Measurements from ENCODE around the gene CRY1. TPM values are rescaled to one million over a fixed set of nuclear protein-coding genes. Genes with fewer than 3 reads are reported as not detected.

CRY1 gene
- polyA plus RNA-seq, 1 of the 3 experiments (the other 2 are of a cell fraction), result 4.9 TPM

GRCh38 chr12:106953352-106954250 is 139.7 kb downstream of the CRY1 start:
- H3K36me3 ChIP-seq (replicated peaks in 1 of 2; ENCODE audit: control insufficient read depth in 1 of 2, insufficient read depth in 2 of 2, low read length in 1 of 2), result no peaks in the 10 kb centered on the region
- DNase-seq, result no peak
- POLR2A ChIA-PET, result no interaction called here
- H3F3A ChIP-seq (replicated peaks; ENCODE audit: insufficient read depth), result peaks cover 6% of the 10 kb centered on the region
- no peak overlapping the region for H3K27ac ChIP-seq (ENCODE audit: low read depth in 2 of 2, low read length in 1 of 2)
- no peak overlapping the region for H3K4me3 ChIP-seq (ENCODE audit: low read depth in 2 of 2, low read length in 1 of 2)
- CTCF ChIA-PET, result interaction anchor here (1.4 to 2.0 kb wide), 3 partner anchors 11 to 596 kb away, joined by 3 to 8 read pairs (median 5); partner anchors contain the start of gene POLR3B
- no peak overlapping the region for H3K9ac ChIP-seq
- H3K9me2 ChIP-seq, result no peaks in the 10 kb centered on the region
- no peak for TF ChIP-seq MXI1 (IDR thresholded peaks at IDR 0.05; ENCODE audit: low read depth, low read length)
- no peak for TF ChIP-seq MEF2A (IDR thresholded peaks at IDR 0.05; ENCODE audit: borderline replicate concordance, low read depth)
- TF ChIP-seq ELF1 (IDR thresholded peaks at IDR 0.05), result no peak
- no peak for TF ChIP-seq RFX5 (IDR thresholded peaks at IDR 0.05; ENCODE audit: low read length)
- no peak for TF ChIP-seq RCOR1 (IDR thresholded peaks at IDR 0.05; ENCODE audit: low read length)
- no peak for TF ChIP-seq EP300 (IDR thresholded peaks at IDR 0.05; ENCODE audit: borderline replicate concordance in 1 of 2, low read depth in 1 of 2, low read length in 1 of 2)
- no peak for TF ChIP-seq TAF1 (IDR thresholded peaks at IDR 0.05; ENCODE audit: borderline replicate concordance, low read depth, low read length)
- TF ChIP-seq FOSL2 (IDR thresholded peaks at IDR 0.05; ENCODE audit: borderline replicate concordance, low read depth), result no peak
- TF ChIP-seq NRF1 (IDR thresholded peaks at IDR 0.05; ENCODE audit: low read depth, low read length), result no peak
- no peak for TF ChIP-seq FOXM1 (IDR thresholded peaks at IDR 0.05; ENCODE audit: low read depth)
- no peak for TF ChIP-seq TEAD4 (IDR thresholded peaks at IDR 0.05; ENCODE audit: borderline replicate concordance, insufficient read depth)
- no peak for TF ChIP-seq POLR2AphosphoS5 (IDR thresholded peaks at IDR 0.05; ENCODE audit: low read depth, low read length)
- no peak for TF ChIP-seq FOXJ3 (CRISPR knock-in tag; IDR thresholded peaks at IDR 0.05)
- TF ChIP-seq ZBTB33 (IDR thresholded peaks at IDR 0.05; ENCODE audit: borderline replicate concordance, low read depth), result no peak
- TF ChIP-seq, protein P1, sequence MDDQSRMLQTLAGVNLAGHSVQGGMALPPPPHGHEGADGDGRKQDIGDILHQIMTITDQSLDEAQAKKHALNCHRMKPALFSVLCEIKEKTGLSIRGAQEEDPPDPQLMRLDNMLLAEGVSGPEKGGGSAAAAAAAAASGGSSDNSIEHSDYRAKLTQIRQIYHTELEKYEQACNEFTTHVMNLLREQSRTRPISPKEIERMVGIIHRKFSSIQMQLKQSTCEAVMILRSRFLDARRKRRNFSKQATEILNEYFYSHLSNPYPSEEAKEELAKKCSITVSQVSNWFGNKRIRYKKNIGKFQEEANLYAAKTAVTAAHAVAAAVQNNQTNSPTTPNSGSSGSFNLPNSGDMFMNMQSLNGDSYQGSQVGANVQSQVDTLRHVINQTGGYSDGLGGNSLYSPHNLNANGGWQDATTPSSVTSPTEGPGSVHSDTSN (IDR thresholded peaks at IDR 0.05), result no peak
- TF ChIP-seq NFIC (IDR thresholded peaks at IDR 0.05; ENCODE audit: borderline replicate concordance), result no peak
- TF ChIP-seq, protein P2, sequence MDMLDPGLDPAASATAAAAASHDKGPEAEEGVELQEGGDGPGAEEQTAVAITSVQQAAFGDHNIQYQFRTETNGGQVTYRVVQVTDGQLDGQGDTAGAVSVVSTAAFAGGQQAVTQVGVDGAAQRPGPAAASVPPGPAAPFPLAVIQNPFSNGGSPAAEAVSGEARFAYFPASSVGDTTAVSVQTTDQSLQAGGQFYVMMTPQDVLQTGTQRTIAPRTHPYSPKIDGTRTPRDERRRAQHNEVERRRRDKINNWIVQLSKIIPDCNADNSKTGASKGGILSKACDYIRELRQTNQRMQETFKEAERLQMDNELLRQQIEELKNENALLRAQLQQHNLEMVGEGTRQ (IDR thresholded peaks at IDR 0.05; ENCODE audit: borderline replicate concordance, low read depth, low read length), result no peak
- no peak for TF ChIP-seq REST (IDR thresholded peaks at IDR 0.05; ENCODE audit: low read depth, low read length)
- TF ChIP-seq IRF3 (IDR thresholded peaks at IDR 0.05; ENCODE audit: low read depth, low read length), result no peak
- no peak for TF ChIP-seq MAX (IDR thresholded peaks at IDR 0.05; ENCODE audit: low read depth)
- H2AFZ ChIP-seq (ENCODE audit: low read depth), result no peak overlapping the region
- peaks cover 20% of the 10 kb centered on the region for H4K20me1 ChIP-seq (ENCODE audit: insufficient read depth)
- peaks cover 42% of the 10 kb centered on the region for H3K79me2 ChIP-seq (ENCODE audit: insufficient read depth)
- H3K4me1 ChIP-seq (ENCODE audit: control insufficient read depth in 1 of 2, insufficient read depth in 2 of 2, low read depth in 1 of 2, low read length in 1 of 2), result peaks cover 9% of the 10 kb centered on the region in 2 experiments; a peak in 2 of 4 replicates
- no peaks in the 10 kb centered on the region for H3K9me3 ChIP-seq
- 94% methylated on average over 12 of the region's 12 CpGs for WGBS (ENCODE audit: low lambda C conversion rate)
- H3K27me3 ChIP-seq (ENCODE audit: insufficient read depth), result no peaks in the 10 kb centered on the region
- H3K4me2 ChIP-seq, result no peak overlapping the region
